HG03045 (cell line): Measurements from ENCODE around the gene CEACAM8.
"Not testable (repeated sequence)": the region's sequence is repeated elsewhere in the genome, so short reads cannot be mapped to it uniquely, and the experiment has no call there.

ENCODE experiments used
- ATAC-seq: cut with Tn5 transposase; IDR thresholded peaks from one replicate; pipeline ENCODE4 v1.9.1; 2021; ENCODE audit warnings: mild to moderate bottlenecking, moderate library complexity; ENCODE audit not compliant: unreplicated experiment

Gene CEACAM8

GRCh38 chr19:42594617-42595489, at the start of gene CEACAM8:
TSS of gene CEACAM8 (minus strand) at chr19:42594924. CDS start at chr19:42594828, 96 bp downstream.
- ATAC-seq, result no peak

- not testable (repeated sequence) for ATAC-seq
Observed at GRCh38 chr19:42639324-42640092, 44.8 kb upstream of the CEACAM8 start.

- no peak for ATAC-seq
Observed at GRCh38 chr19:42635233-42635539, 40.5 kb upstream of the CEACAM8 start.

GRCh38 chr19:42634409-42635232, 39.9 kb upstream of the CEACAM8 start:
- no peak for ATAC-seq

GRCh38 chr19:42629191-42629590, 34.5 kb upstream of the CEACAM8 start:
- ATAC-seq, result no peak

- ATAC-seq, result no peak
Observed at GRCh38 chr19:42628411-42629140, 33.9 kb upstream of the CEACAM8 start.

- ATAC-seq, result no peak
Observed at GRCh38 chr19:42627916-42628315, 33.2 kb upstream of the CEACAM8 start.

- ATAC-seq, result no peak
Observed at GRCh38 chr19:42626181-42626580, 31.5 kb upstream of the CEACAM8 start.

- no peak for ATAC-seq
Observed at GRCh38 chr19:42619271-42619670, 24.5 kb upstream of the CEACAM8 start.

GRCh38 chr19:42613666-42614065, 18.9 kb upstream of the CEACAM8 start:
- no peak for ATAC-seq

- not testable (repeated sequence) for ATAC-seq
Observed at GRCh38 chr19:42610401-42610915, 15.7 kb upstream of the CEACAM8 start.

GRCh38 chr19:42606660-42607351, 12.1 kb upstream of the CEACAM8 start:
- no peak for ATAC-seq

- ATAC-seq, result no peak
Observed at GRCh38 chr19:42601811-42602443, 7.2 kb upstream of the CEACAM8 start.

- ATAC-seq, result no peak
Observed at GRCh38 chr19:42596391-42597072, 1.8 kb upstream of the CEACAM8 start.

- no peak for ATAC-seq
Observed at GRCh38 chr19:42595550-42596172, 937 bp upstream of the CEACAM8 start.

- ATAC-seq, result no peak
Observed at GRCh38 chr19:42589792-42590191, 4.9 kb downstream of the CEACAM8 start.

- ATAC-seq, result no peak
Observed at GRCh38 chr19:42584466-42584865, 10.3 kb downstream of the CEACAM8 start.

- ATAC-seq, result no peak
Observed at GRCh38 chr19:42577016-42577415, 17.7 kb downstream of the CEACAM8 start.
